HepG2 (cell line): ENCODE results near the gene SAPCD2. TPM values are rescaled to one million over a fixed set of nuclear protein-coding genes. Genes with fewer than 3 reads are reported as not detected.

Experiments used
- ATF7-NPFF ChIP-seq: sonication (generic); formaldehyde crosslinking; IDR thresholded peaks from 2 replicates; pipeline ENCODE4 v1.8.1; 2023; ENCODE audit warnings: mild to moderate bottlenecking, low read depth, missing genetic modification reagents, moderate library complexity
- BCL3 ChIP-seq: sonication (generic); formaldehyde crosslinking; IDR thresholded peaks from 2 replicates; pipeline ENCODE4 v1.5.1; 2020; ENCODE audit warnings: mild to moderate bottlenecking, missing genetic modification reagents, moderate library complexity
- CCDC6 ChIP-seq: sonication (generic); formaldehyde crosslinking; IDR thresholded peaks from 2 replicates; pipeline ENCODE4 v1.8.1; 2022; ENCODE audit warnings: mild to moderate bottlenecking, missing genetic modification reagents, moderate library complexity
- FLYWCH1 ChIP-seq: sonication (generic); formaldehyde crosslinking; IDR thresholded peaks from 2 replicates; pipeline ENCODE4 v1.8.1; 2023; ENCODE audit warnings: mild to moderate bottlenecking, missing genetic modification reagents
- KDM2A ChIP-seq: sonication (generic); formaldehyde crosslinking; IDR thresholded peaks from 2 replicates; pipeline ENCODE4 v1.4.0; 2020; ENCODE audit warnings: low read depth, missing genetic modification reagents, borderline replicate concordance
- MAFK ChIP-seq, 2 experiments: IDR thresholded peaks in 1 of 2; conservative IDR thresholded peaks in 1 of 2; 2 replicates each; pipeline ENCODE4 v1.6.1; 2011; ENCODE audit warnings: improper control_type of control experiment in 2 of 2, low read length in 2 of 2
- NFKBIZ ChIP-seq: IDR thresholded peaks from 2 replicates; pipeline ENCODE4 v1.6.1; 2018; ENCODE audit warnings: missing genetic modification reagents, missing compliant biosample characterization
- NR2F2 ChIP-seq: IDR thresholded peaks from 2 replicates; pipeline ENCODE4 v1.6.1; 2012; ENCODE audit warnings: low read depth, inconsistent platforms, borderline replicate concordance
- PHF5A ChIP-seq: IDR thresholded peaks from one replicate; pipeline ENCODE4 v1.6.1; 2018; ENCODE audit warnings: low read depth, missing genetic modification reagents; ENCODE audit not compliant: unreplicated experiment
- POGK ChIP-seq: sonication (generic); formaldehyde crosslinking; conservative IDR thresholded peaks from 2 replicates; pipeline ENCODE4 v1.8.0; 2022; ENCODE audit warnings: mild to moderate bottlenecking, moderate library complexity, missing genetic modification reagents
- RAD21 ChIP-seq: fragments of 450-650 bp; formaldehyde crosslinking; IDR thresholded peaks from 2 replicates; pipeline ENCODE4 v1.5.0; 2020; ENCODE audit warnings: mild to moderate bottlenecking
- REL ChIP-seq: sonication (generic); formaldehyde crosslinking; conservative IDR thresholded peaks from 2 replicates; pipeline ENCODE4 v1.8.0; 2022; ENCODE audit warnings: mild to moderate bottlenecking, missing genetic modification reagents, moderate library complexity
- RNF2 ChIP-seq: fragments of 450-650 bp; conservative IDR thresholded peaks from 2 replicates; pipeline ENCODE4 v1.6.1; 2016; ENCODE audit warnings: low read depth
- RORA ChIP-seq: sonication (generic); formaldehyde crosslinking; IDR thresholded peaks from 2 replicates; pipeline ENCODE4 v1.5.0; 2020; ENCODE audit warnings: mild to moderate bottlenecking, missing genetic modification reagents, moderate library complexity
- SALL1 ChIP-seq: sonication (generic); formaldehyde crosslinking; IDR thresholded peaks from 2 replicates; pipeline ENCODE4 v1.8.0; 2022; ENCODE audit warnings: mild to moderate bottlenecking, missing genetic modification reagents
- SMC3 ChIP-seq: IDR thresholded peaks from 2 replicates; pipeline ENCODE4 v1.6.1; 2011; ENCODE audit warnings: low read length, improper control_type of control experiment
- THRA ChIP-seq: sonication (generic); formaldehyde crosslinking; IDR thresholded peaks from 2 replicates; pipeline ENCODE4 v1.4.0; 2020; ENCODE audit warnings: missing genetic modification reagents, borderline replicate concordance
- XRCC5 ChIP-seq: fragments of 200-400 bp; formaldehyde crosslinking; optimal IDR thresholded peaks from 2 replicates; pipeline ENCODE3; 2017; ENCODE audit warnings: mild to moderate bottlenecking, low read length
- ZC3H13 ChIP-seq: sonication (generic); formaldehyde crosslinking; IDR thresholded peaks from 2 replicates; pipeline ENCODE4 v1.8.1; 2023; ENCODE audit warnings: mild to moderate bottlenecking, missing genetic modification reagents, moderate library complexity
- ZNF138 ChIP-seq: sonication (generic); formaldehyde crosslinking; IDR thresholded peaks from 2 replicates; pipeline ENCODE4 v1.5.0; 2020; ENCODE audit warnings: mild to moderate bottlenecking, low read depth, missing genetic modification reagents
- ZNF510 ChIP-seq: sonication (generic); formaldehyde crosslinking; IDR thresholded peaks from 2 replicates; pipeline ENCODE4 v1.4.0; 2020; ENCODE audit warnings: low read depth, mild to moderate bottlenecking, missing genetic modification reagents
- ZNF670 ChIP-seq: sonication (generic); formaldehyde crosslinking; IDR thresholded peaks from 2 replicates; pipeline ENCODE4 v1.8.0; 2022; ENCODE audit warnings: mild to moderate bottlenecking, missing genetic modification reagents, borderline replicate concordance
- ZNF766 ChIP-seq: sonication (generic); formaldehyde crosslinking; IDR thresholded peaks from 2 replicates; pipeline ENCODE4 v1.5.0; 2020; ENCODE audit warnings: missing genetic modification reagents, borderline replicate concordance
- ZSCAN31 ChIP-seq: sonication (generic); formaldehyde crosslinking; IDR thresholded peaks from 2 replicates; pipeline ENCODE4 v1.5.0; 2020; ENCODE audit warnings: low read depth, mild to moderate bottlenecking, missing genetic modification reagents
- polyA plus RNA-seq, 8 experiments: library from polyadenylated mRNA; depleted of rRNA in 3 of 8; stranded (reverse) in 7 of 8; unstranded in 1 of 8; fragments of >200 nt; fragmentation: Illumina TruSeq in 4 of 8; extraction: Trizol in 4 of 8; gene quantifications; 2 replicates each; pipeline versions ENCODE4 v1.2.1 to v1.2.3, GENCODE V29; 2011 to 2016; ENCODE audit warnings: low read depth in 4 of 8, missing spikeins in 1 of 8, mixed read lengths in 1 of 8; ENCODE audit not compliant: insufficient read depth in 1 of 8
- total RNA-seq, 5 experiments: library from RNA; depleted of rRNA; stranded (reverse); fragments of >200 nt; fragmentation: Illumina TruSeq; extraction: Trizol; gene quantifications; 2 replicates each; pipeline ENCODE4 v1.2.3, GENCODE V29; 2016; ENCODE audit warnings: low read depth in 1 of 5

Gene SAPCD2
- total and polyA plus RNA-seq, 2 of the 13 experiments (the other 11 are each of a cell fraction or from before 2014, with no cell fraction given), result 21.9 to 42.8 TPM

GRCh38 chr9:137111788-137112563 is 41.6 kb upstream of the SAPCD2 start (continued):
- TF ChIP-seq THRA (CRISPR knock-in tag), result no peak
- no peak for TF ChIP-seq FLYWCH1
- peak; percentile 39; the same call in 1 of the 2 replicates for TF ChIP-seq REL (CRISPR knock-in tag)
- TF ChIP-seq SALL1 (CRISPR knock-in tag), result no peak
- no peak for TF ChIP-seq NFKBIZ (CRISPR knock-in tag)
- no peak for TF ChIP-seq ZNF766
- TF ChIP-seq ZSCAN31, result 0 out of 2 replicates have a peak, but pooled peaks have one; percentile 7
- peak; percentile 44; the same call in 1 of the 2 replicates for TF ChIP-seq RAD21 (CRISPR knock-in tag)
- peak; percentile 10; the same call in 1 of the 2 replicates for TF ChIP-seq POGK
- no peak for TF ChIP-seq MAFK (conservative IDR thresholded peaks at IDR 0.05 in 1 of 2, IDR thresholded peaks at IDR 0.05 in 1 of 2; ENCODE audit: low read length in 2 of 2)
- no peak for TF ChIP-seq ZNF670
- peak; percentile 76 for TF ChIP-seq ZC3H13 (CRISPR knock-in tag)
- TF ChIP-seq KDM2A (CRISPR knock-in tag), result 0 out of 2 replicates have a peak, but pooled peaks have one; percentile 40
- TF ChIP-seq NR2F2, result no peak
- no peak for TF ChIP-seq BCL3 (CRISPR knock-in tag)
- TF ChIP-seq CCDC6 (CRISPR knock-in tag), result 0 out of 2 replicates have a peak, but pooled peaks have one; percentile 50
- no peak for TF ChIP-seq ZNF510
- no peak for TF ChIP-seq RORA
- TF ChIP-seq XRCC5, result peak; percentile 65
- TF ChIP-seq RNF2, result no peak
- TF ChIP-seq PHF5A (CRISPR knock-in tag), result no peak
- peak; percentile 25; the same call in 1 of the 2 replicates for TF ChIP-seq ATF7-NPFF (CRISPR knock-in tag)
- TF ChIP-seq ZNF138, result 0 out of 2 replicates have a peak, but pooled peaks have one; percentile 38
- no peak for TF ChIP-seq SMC3
